Adrenal gland (tissue), 5 donors: ENCODE results near the gene BRINP1.

Experiments used
- POLR2A ChIP-seq, 2 donors: fragments of 450-650 bp; IDR thresholded peaks; one replicate each; pipeline ENCODE4 v1.6.1; 2017; ENCODE audit warnings: antibody characterized with exemption in 2 of 2, mild to moderate bottlenecking in 2 of 2, moderate library complexity in 1 of 2
- TF ChIP-seq, protein P1 (sequence below), 6 experiments: fragments of 450-650 bp in 4 of 6; fragments of 200-600 bp in 2 of 6; sonication (generic) in 1 of 6; IDR thresholded peaks; 1 replicate in 5 of 6; 2 replicates in 1 of 6; pipeline versions ENCODE4 v1.5.1 to v1.8.0; 2016 to 2021; ENCODE audit warnings: antibody characterized with exemption in 6 of 6, mild to moderate bottlenecking in 2 of 6, moderate library complexity in 1 of 6
- donor health status: DM: no; HTN: no; CAD: no.

DNA sequence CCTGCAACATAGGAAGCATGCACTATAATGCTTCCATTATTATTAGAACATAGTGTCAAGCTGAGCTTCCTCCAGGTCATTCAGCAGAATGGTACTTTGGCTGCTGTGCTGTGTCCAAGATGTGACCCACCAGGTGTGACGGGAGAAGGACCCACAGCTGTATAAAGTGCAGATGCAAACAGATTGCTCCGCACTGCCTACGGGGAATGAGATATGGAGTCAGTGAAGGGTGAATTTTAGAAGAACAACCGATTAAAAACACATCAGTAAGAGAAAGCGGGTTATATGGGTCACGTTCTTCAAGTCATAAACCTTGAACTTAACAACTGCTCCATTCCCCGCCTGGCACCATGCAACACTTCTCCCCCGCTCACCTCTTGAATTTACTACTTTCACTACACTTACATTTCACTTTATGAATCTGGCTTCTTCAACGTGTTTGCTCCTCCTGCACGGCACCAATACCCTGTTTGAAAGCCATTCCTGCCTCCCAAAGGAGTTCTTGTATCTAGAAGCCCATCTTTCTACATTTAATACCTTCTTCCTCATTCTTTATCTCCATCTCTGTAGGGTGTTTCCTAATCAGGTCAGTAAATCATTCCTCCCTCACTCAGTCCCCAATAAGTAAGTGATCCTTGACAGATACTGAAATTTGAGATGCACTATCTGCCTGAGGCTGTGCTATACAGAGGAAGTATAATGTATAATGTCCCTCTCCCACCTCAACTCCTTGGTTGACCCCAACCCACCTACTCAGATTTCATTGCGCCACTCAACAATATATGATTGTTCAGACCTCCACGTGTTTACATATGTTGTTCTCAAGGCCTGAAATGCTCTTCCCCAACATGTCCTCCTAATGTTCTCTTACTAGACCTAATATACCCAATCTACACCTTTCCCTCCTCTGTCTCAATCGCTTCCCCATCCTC lies 25.9 kb downstream of the BRINP1 start:
- TF ChIP-seq, protein P1, sequence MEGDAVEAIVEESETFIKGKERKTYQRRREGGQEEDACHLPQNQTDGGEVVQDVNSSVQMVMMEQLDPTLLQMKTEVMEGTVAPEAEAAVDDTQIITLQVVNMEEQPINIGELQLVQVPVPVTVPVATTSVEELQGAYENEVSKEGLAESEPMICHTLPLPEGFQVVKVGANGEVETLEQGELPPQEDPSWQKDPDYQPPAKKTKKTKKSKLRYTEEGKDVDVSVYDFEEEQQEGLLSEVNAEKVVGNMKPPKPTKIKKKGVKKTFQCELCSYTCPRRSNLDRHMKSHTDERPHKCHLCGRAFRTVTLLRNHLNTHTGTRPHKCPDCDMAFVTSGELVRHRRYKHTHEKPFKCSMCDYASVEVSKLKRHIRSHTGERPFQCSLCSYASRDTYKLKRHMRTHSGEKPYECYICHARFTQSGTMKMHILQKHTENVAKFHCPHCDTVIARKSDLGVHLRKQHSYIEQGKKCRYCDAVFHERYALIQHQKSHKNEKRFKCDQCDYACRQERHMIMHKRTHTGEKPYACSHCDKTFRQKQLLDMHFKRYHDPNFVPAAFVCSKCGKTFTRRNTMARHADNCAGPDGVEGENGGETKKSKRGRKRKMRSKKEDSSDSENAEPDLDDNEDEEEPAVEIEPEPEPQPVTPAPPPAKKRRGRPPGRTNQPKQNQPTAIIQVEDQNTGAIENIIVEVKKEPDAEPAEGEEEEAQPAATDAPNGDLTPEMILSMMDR (IDR thresholded peaks at IDR 0.05) = no peak
- TF ChIP-seq POLR2A (IDR thresholded peaks at IDR 0.05) = no peak
